ENCODE measurements around the gene HIP1R. TPM values are rescaled to one million over a fixed set of nuclear protein-coding genes. Genes with fewer than 3 reads are reported as not detected.

The HIP1R gene
- total and polyA plus RNA-seq, 2 experiments from 2014 or later = 8.0 to 22.1 TPM

GRCh38 chr12:122850695-122851350, 15.6 kb downstream of the HIP1R start:
- Mint-ChIP-seq H3K9me3 (no peaks in the 10 kb centered on the region), H3K4me1 (peaks cover 5% of the 10 kb centered on the region), H3K4me3 (no peak overlapping the region), H3K27ac (no peak overlapping the region), H3K27me3 (ENCODE audit: insufficient read depth, low read depth, poor library complexity) (peaks cover 6% of the 10 kb centered on the region), H3K36me3 (ENCODE audit: low read depth) (no peaks in the 10 kb centered on the region; the same call in 2 of the 3 replicates)
- H4K20me1 ChIP-seq (replicated peaks; ENCODE audit: insufficient read depth) = peaks cover 6% of the 10 kb centered on the region; the same call in 1 of the 2 replicates
- no peaks in the 10 kb centered on the region for H3F3A ChIP-seq (replicated peaks; ENCODE audit: low read depth)
- no peaks in the 10 kb centered on the region for H3K79me2 ChIP-seq (replicated peaks; ENCODE audit: insufficient read depth)
- no peak overlapping the region for H3K27ac ChIP-seq (ENCODE audit: low read depth)
- H3K4me2 ChIP-seq = no peak overlapping the region
- no peaks in the 10 kb centered on the region for H3K9me2 ChIP-seq (ENCODE audit: insufficient read depth)
- no peak overlapping the region for H3K4me3 ChIP-seq
- ATAC-seq (no peak), DNase-seq (ENCODE audit: low spot score) (no peak)
- no peaks in the 10 kb centered on the region for H3K4me1 ChIP-seq (ENCODE audit: insufficient read depth)
- no peaks in the 10 kb centered on the region for H3K27me3 ChIP-seq (ENCODE audit: insufficient read depth)
- no peaks in the 10 kb centered on the region for H3K36me3 ChIP-seq (ENCODE audit: insufficient read depth)
- TF ChIP-seq STAT1 (IDR thresholded peaks at IDR 0.05; ENCODE audit: unreplicated experiment) (no peak), ZNF331 (CRISPR knock-in tag; IDR thresholded peaks at IDR 0.05; ENCODE audit: low read depth) (no peak), ETS1 (IDR thresholded peaks at IDR 0.05) (no peak), ZNF114 (CRISPR knock-in tag; IDR thresholded peaks at IDR 0.05) (no peak), CREB1 (CRISPR knock-in tag; IDR thresholded peaks at IDR 0.05; ENCODE audit: low read depth) (no peak), EZH2phosphoT487 (IDR thresholded peaks at IDR 0.05; ENCODE audit: unreplicated experiment) (no peak), REST (IDR thresholded peaks at IDR 0.05; ENCODE audit: unreplicated experiment) (no peak), POLR2AphosphoS5 (IDR thresholded peaks at IDR 0.05; ENCODE audit: low read depth) (no peak)
- H2AFZ ChIP-seq = no peak overlapping the region

- DNase-seq (ENCODE audit: low spot score) (no peak), ATAC-seq (no peak)
- H3K27ac ChIP-seq (ENCODE audit: low read depth) = no peak overlapping the region
- H3K9me2 ChIP-seq (ENCODE audit: insufficient read depth) = no peaks in the 10 kb centered on the region
- no peaks in the 10 kb centered on the region for H3K79me2 ChIP-seq (replicated peaks; ENCODE audit: insufficient read depth)
- peaks cover 6% of the 10 kb centered on the region; the same call in 1 of the 2 replicates for H4K20me1 ChIP-seq (replicated peaks; ENCODE audit: insufficient read depth)
- no peaks in the 10 kb centered on the region for H3K4me1 ChIP-seq (ENCODE audit: insufficient read depth)
- Mint-ChIP-seq H3K4me1 (peaks cover 5% of the 10 kb centered on the region), H3K27ac (no peak overlapping the region), H3K27me3 (ENCODE audit: insufficient read depth, low read depth, poor library complexity) (peaks cover 8% of the 10 kb centered on the region), H3K4me3 (no peak overlapping the region), H3K36me3 (ENCODE audit: low read depth) (no peaks in the 10 kb centered on the region; the same call in 2 of the 3 replicates), H3K9me3 (no peaks in the 10 kb centered on the region)
- no peaks in the 10 kb centered on the region for H3F3A ChIP-seq (replicated peaks; ENCODE audit: low read depth)
- H3K4me3 ChIP-seq = no peak overlapping the region
- no peak overlapping the region for H3K4me2 ChIP-seq
- no peaks in the 10 kb centered on the region for H3K36me3 ChIP-seq (ENCODE audit: insufficient read depth)
- H3K27me3 ChIP-seq (ENCODE audit: insufficient read depth) = no peaks in the 10 kb centered on the region
- H2AFZ ChIP-seq = no peak overlapping the region
- TF ChIP-seq CREB1 (CRISPR knock-in tag; IDR thresholded peaks at IDR 0.05; ENCODE audit: low read depth) (no peak), ZNF462 (CRISPR knock-in tag; IDR thresholded peaks at IDR 0.05) (no peak)
These were observed 16.6 kb downstream of the HIP1R start for GRCh38 chr12:122851820-122852219.

Measured in GM23338 (cell line).